Endothelial cell of umbilical vein (primary cell): ENCODE measurements around the gene SMC6. TPM values are rescaled to one million over a fixed set of nuclear protein-coding genes. Genes with fewer than 3 reads are reported as not detected.

ENCODE experiments used
- BruUV-seq: library from RNA; stranded (reverse); fragments of 400-500 nt; replicated peaks from 2 replicates; lab custom pipeline; 2021; lab: Mats Ljungman, UMichigan
- CTCF ChIA-PET: fragments of 300-600, 350-600 bp; sonication (Branson Sonifier 250); formaldehyde crosslinking; loops from one replicate; lab custom pipeline; 2021; ENCODE audit warnings: antibody characterized with exemption, inconsistent platforms; lab: Charles Lee
- POLR2A ChIA-PET: fragments of 300-600, 350-600 bp; sonication (Branson Sonifier 250); formaldehyde crosslinking; loops from one replicate; lab custom pipeline; 2021; ENCODE audit warnings: antibody characterized with exemption, inconsistent platforms; lab: Charles Lee
- DNase-seq: peaks from one replicate; pipeline ENCODE4 v3.0.0-alpha.2; 2011; ENCODE audit warnings: low read depth, low spot score
- FAIRE-seq: peaks from 2 replicates; lab custom pipeline; 2011; peaks lifted over from hg19 to GRCh38; lab: Jason Lieb, UNC
- H2AFZ ChIP-seq: 2 replicates; pipeline ENCODE4 v1.6.0; 2012; ENCODE audit warnings: low read depth, low read length, control low read depth, inconsistent platforms
- H3K27ac ChIP-seq: 2 replicates; pipeline ENCODE4 v1.5.1; 2011; ENCODE audit warnings: low read depth, mild to moderate bottlenecking, control low read depth, low read length, moderate library complexity; ENCODE audit not compliant: insufficient read depth
- H3K27me3 ChIP-seq, 2 experiments: 2 replicates each; pipeline versions ENCODE4 v1.6.0 to v1.6.1; 2011; ENCODE audit warnings: low read length in 2 of 2, mixed read lengths in 1 of 2; ENCODE audit not compliant: control insufficient read depth in 2 of 2, insufficient read depth in 2 of 2
- H3K36me3 ChIP-seq, 2 experiments: 2 replicates in 1 of 2; 3 replicates in 1 of 2; pipeline ENCODE4 v1.5.1; 2011; ENCODE audit warnings: low read length in 2 of 2, mild to moderate bottlenecking in 1 of 2, moderate library complexity in 1 of 2; ENCODE audit not compliant: control insufficient read depth in 2 of 2, insufficient read depth in 2 of 2; ENCODE audit errors: extremely low read depth in 1 of 2
- H3K4me1 ChIP-seq: 3 replicates; pipeline ENCODE4 v1.5.1; 2011; ENCODE audit warnings: mild to moderate bottlenecking, low read length; ENCODE audit not compliant: control insufficient read depth, insufficient read depth; ENCODE audit errors: extremely low read depth
- H3K4me2 ChIP-seq: 2 replicates; pipeline ENCODE4 v1.6.1; 2011; ENCODE audit warnings: low read length, control low read depth, mixed read lengths; ENCODE audit not compliant: insufficient read depth
- H3K4me3 ChIP-seq, 3 experiments: fragments of 200-600 bp in 1 of 3; sonication (generic), shearing (Covaris generic) in 1 of 3; replicated peaks in 1 of 3; 2 replicates each; pipeline ENCODE4 v1.5.1; 2011 to 2016; ENCODE audit warnings: control low read depth in 3 of 3, low read length in 3 of 3, mild to moderate bottlenecking in 2 of 3, inconsistent platforms in 1 of 3, low read depth in 1 of 3, moderate library complexity in 1 of 3; ENCODE audit not compliant: insufficient read depth in 1 of 3
- H3K79me2 ChIP-seq: 2 replicates; pipeline ENCODE4 v1.6.0; 2012; ENCODE audit warnings: low read length, inconsistent platforms; ENCODE audit not compliant: control insufficient read depth, insufficient read depth
- H3K9ac ChIP-seq: replicated peaks from 2 replicates; pipeline ENCODE3; 2011; ENCODE audit warnings: low read length, control low read depth; ENCODE audit not compliant: insufficient read depth; ENCODE audit errors: extremely low read depth
- H3K9me1 ChIP-seq: replicated peaks from 3 replicates; pipeline ENCODE4 v1.6.0; 2011; ENCODE audit warnings: mild to moderate bottlenecking, low read length; ENCODE audit not compliant: control insufficient read depth, insufficient read depth; ENCODE audit errors: extremely low read depth
- H3K9me3 ChIP-seq: replicated peaks from 2 replicates; pipeline ENCODE4 v1.5.1; 2012; ENCODE audit warnings: low read length, inconsistent platforms; ENCODE audit not compliant: control insufficient read depth, insufficient read depth
- H4K20me1 ChIP-seq: replicated peaks from 2 replicates; pipeline ENCODE3; 2011; ENCODE audit warnings: mild to moderate bottlenecking, low read length; ENCODE audit not compliant: control insufficient read depth, insufficient read depth; ENCODE audit errors: extremely low read depth
- CTCF ChIP-seq, 2 donors: IDR thresholded peaks; 1 replicate in 1 of 2; 2 replicates in 1 of 2; pipeline ENCODE4 v1.5.1; 2011; ENCODE audit warnings: low read length in 2 of 2, mild to moderate bottlenecking in 2 of 2, moderate library complexity in 2 of 2, control low read depth in 1 of 2, inconsistent platforms in 1 of 2, low read depth in 1 of 2; ENCODE audit not compliant: insufficient read depth in 1 of 2; ENCODE audit errors: extremely low read depth in 1 of 2
- EZH2 ChIP-seq: IDR thresholded peaks from 2 replicates; pipeline ENCODE4 v1.6.1; 2012; ENCODE audit warnings: borderline replicate concordance, low read depth, mild to moderate bottlenecking, moderate library complexity, low read length, inconsistent platforms; ENCODE audit not compliant: severe bottlenecking
- FOS ChIP-seq: IDR thresholded peaks from 2 replicates; pipeline ENCODE4 v1.6.1; 2011; ENCODE audit warnings: mild to moderate bottlenecking, low read length, moderate library complexity, borderline replicate concordance; ENCODE audit not compliant: insufficient read depth
- GATA2 ChIP-seq: IDR thresholded peaks from 2 replicates; pipeline ENCODE4 v1.7.0; 2011; ENCODE audit warnings: low read depth, mild to moderate bottlenecking, moderate library complexity, mixed read lengths, low read length; ENCODE audit not compliant: insufficient read length, insufficient read depth
- JUN ChIP-seq: IDR thresholded peaks from 2 replicates; pipeline ENCODE4 v1.6.1; 2011; ENCODE audit warnings: borderline replicate concordance, low read depth; ENCODE audit not compliant: insufficient read length, insufficient read depth
- MAX ChIP-seq: IDR thresholded peaks from 2 replicates; pipeline ENCODE4 v1.6.1; 2011; ENCODE audit not compliant: insufficient read depth, insufficient read length
- MYC ChIP-seq: IDR thresholded peaks from one replicate; pipeline ENCODE4 v1.6.1; 2011; ENCODE audit warnings: mild to moderate bottlenecking, low read depth, low read length
- POLR2A ChIP-seq: IDR thresholded peaks from 2 replicates; pipeline ENCODE4 v1.6.1; 2012; ENCODE audit warnings: low read depth, mild to moderate bottlenecking, control low read depth, low read length
- POLR2AphosphoS5 ChIP-seq: IDR thresholded peaks from 2 replicates; pipeline ENCODE4 v1.6.1; 2012; ENCODE audit warnings: low read depth, mild to moderate bottlenecking, control low read depth, low read length, moderate library complexity; ENCODE audit not compliant: insufficient read depth
- dilution Hi-C: fragments of 300-500 bp; cut with MboI; formaldehyde crosslinking; loops from one replicate; pipeline ENCODE4 v1.15.0; 2019; ENCODE audit warnings: low sequenced_read_pairs; ENCODE audit not compliant: extremely low pct_ligation_motif_present
- intact Hi-C: fragments of 100-400 bp; cut with micrococcal nuclease; formaldehyde crosslinking; loops from one replicate; pipeline ENCODE4 v1.10.0; 2022
- polyA plus RNA-seq, 4 experiments: library from polyadenylated mRNA; depleted of rRNA in 3 of 4; stranded (reverse) in 3 of 4; unstranded in 1 of 4; fragments of >200 nt; gene quantifications; 2 replicates each; pipeline versions ENCODE4 v1.2.1 to v1.2.3, GENCODE V29; 2011 to 2012; ENCODE audit warnings: missing spikeins in 1 of 4
- total RNA-seq: library from RNA; stranded (reverse); gene quantifications from 2 replicates; pipeline ENCODE4 v1.2.3, GENCODE V29; 2021

Gene SMC6
- total and polyA plus RNA-seq, 2 donors (not counting 3 experiments of a cell fraction or from before 2014, with no cell fraction given) = 7.7 to 38.3 TPM

GRCh38 chr2:17736989-17737388 lies 16.6 kb downstream of the SMC6 start:
- no peaks in the 10 kb centered on the region for H3K27me3 ChIP-seq
- peaks cover 20% of the 10 kb centered on the region for H3K4me1 ChIP-seq
- H3K36me3 ChIP-seq = peaks cover 13 to 17% of the 10 kb centered on the region in 2 experiments
- dilution Hi-C loops = no loop called here
- ChIA-PET CTCF (interaction anchor here (1.1 to 1.8 kb wide), 3 partner anchors 15 to 17 kb away, joined by 4 to 8 read pairs (median 4); partner anchors contain the start of genes GEN1 and SMC6), POLR2A (no interaction called here)
- H3K4me3 ChIP-seq = no peak overlapping the region
- intact Hi-C loops = loop anchor here (1.0 kb wide), 1 partner anchor 16 kb away; the partner anchor contains the start of gene SMC6
- no peak for TF ChIP-seq POLR2A
- TF ChIP-seq CTCF (IDR thresholded peaks at IDR 0.05; ENCODE audit: extremely low read depth in 1 of 2, insufficient read depth in 1 of 2, low read depth in 1 of 2, low read length in 2 of 2) = no peak
- no peak for TF ChIP-seq GATA2
- no peak for TF ChIP-seq MAX
- TF ChIP-seq EZH2 = no peak
- TF ChIP-seq POLR2AphosphoS5 = no peak
- TF ChIP-seq FOS = peak; percentile 29
- peak; percentile 73 for TF ChIP-seq JUN
- no peak for TF ChIP-seq MYC
- H3K9ac ChIP-seq = peak overlapping the region; percentile 74
- peak overlapping the region; percentile 94 for H3K27ac ChIP-seq
- H2AFZ ChIP-seq = peak overlapping the region; percentile 28
- no peaks in the 10 kb centered on the region for H3K9me1 ChIP-seq
- no TSS peak for BruUV-seq
- H3K4me2 ChIP-seq = peak overlapping the region; percentile 65
- peaks cover 8% of the 10 kb centered on the region for H3K79me2 ChIP-seq
- FAIRE-seq (peak; percentile 48), DNase-seq (peak; percentile 85)
- no peaks in the 10 kb centered on the region for H3K9me3 ChIP-seq
- no peaks in the 10 kb centered on the region for H4K20me1 ChIP-seq
